Activated CD4-positive, alpha-beta T cell treated with anti-CD3 and anti-CD28 coated beads, Interleukin-2, amount 10 ng/mL, durations not matched to agents 24 days and 14 days (primary cell): ENCODE data around the gene PPP1R18. TPM values are rescaled to one million over a fixed set of nuclear protein-coding genes. Genes with fewer than 3 reads are reported as not detected.
A peak's percentile ranks its signal among the peaks of the same experiment; 100 is the strongest.
"Not testable (repeated sequence)": the region's sequence is repeated elsewhere in the genome, so short reads cannot be mapped to it uniquely, and the experiment has no call there.

Experiments used
- DNase-seq: peaks from one replicate; pipeline ENCODE4 v3.0.0; 2022
- H3K27ac Mint-ChIP-seq: one replicate; pipeline ENCODE4 v1.8.0; 2022; ENCODE audit warnings: mild to moderate bottlenecking, mixed read lengths
- H3K27me3 Mint-ChIP-seq: one replicate; pipeline ENCODE4 v1.8.0; 2022; ENCODE audit warnings: mixed read lengths
- H3K36me3 Mint-ChIP-seq: one replicate; pipeline ENCODE4 v1.8.0; 2022; ENCODE audit warnings: low read depth, mild to moderate bottlenecking, mixed read lengths
- H3K4me1 Mint-ChIP-seq: one replicate; pipeline ENCODE4 v1.8.0; 2021; ENCODE audit warnings: mixed read lengths
- H3K4me3 Mint-ChIP-seq: one replicate; pipeline ENCODE4 v1.8.0; 2022; ENCODE audit warnings: mild to moderate bottlenecking, moderate library complexity, mixed read lengths
- H3K9me3 Mint-ChIP-seq: one replicate; pipeline ENCODE4 v1.8.0; 2021; ENCODE audit warnings: mixed read lengths
- intact Hi-C: fragments of 100-400 bp; cut with micrococcal nuclease; formaldehyde crosslinking; loops from one replicate; pipeline ENCODE4 v1.15.1; 2023
- total RNA-seq: library from RNA; stranded (reverse); gene quantifications from 2 replicates; pipeline ENCODE4 v1.2.3, GENCODE V29; 2022

PPP1R18 gene
- total RNA-seq = 167 and 169 TPM in 2 replicates

- H3K27me3 Mint-ChIP-seq = no peaks in the 10 kb centered on the region
- DNase-seq = peak; percentile 95
- H3K4me3 Mint-ChIP-seq = peak within 1 kb of the TSS; percentile 94
- H3K4me1 Mint-ChIP-seq = peaks cover 52% of the 10 kb centered on the region
- intact Hi-C loops = loop anchor here (1.0 to 10.0 kb wide), 2 partner anchors 222 to 809 kb away; partner anchors contain the start of genes GTF2H4 and MICB
- H3K36me3 Mint-ChIP-seq = peaks cover 55% of the 10 kb centered on the region
- H3K27ac Mint-ChIP-seq = peak within 1 kb of the TSS; percentile 93
- no peaks in the 10 kb centered on the region for H3K9me3 Mint-ChIP-seq
These were observed at the start of gene PPP1R18 for GRCh38 chr6:30686009-30686907. Gene PPP1R18 (minus strand): TSS chr6:30686645. CDS start chr6:30686018, 627 bp downstream.

- no peaks in the 10 kb centered on the region for H3K9me3 Mint-ChIP-seq
- no peak for DNase-seq
- intact Hi-C loops = loop anchor here (2.0 to 10.0 kb wide), 3 partner anchors 15 to 619 kb away; partner anchors contain the start of genes HLA-B and TUBB
- peak overlapping the region; percentile 80 for H3K4me3 Mint-ChIP-seq
- H3K27ac Mint-ChIP-seq = peak overlapping the region; percentile 97
- peaks cover 81% of the 10 kb centered on the region for H3K36me3 Mint-ChIP-seq
- H3K4me1 Mint-ChIP-seq = peaks cover 73% of the 10 kb centered on the region
- H3K27me3 Mint-ChIP-seq = no peaks in the 10 kb centered on the region
These were observed 49.3 kb upstream of the PPP1R18 start for GRCh38 chr6:30735668-30736314.

- Mint-ChIP-seq H3K27ac (peak overlapping the region; percentile 34), H3K4me3 (peak overlapping the region; percentile 8), H3K36me3 (peaks cover 71% of the 10 kb centered on the region), H3K9me3 (no peaks in the 10 kb centered on the region), H3K4me1 (peaks cover 58% of the 10 kb centered on the region), H3K27me3 (no peaks in the 10 kb centered on the region)
- intact Hi-C loops = loop anchor here (10.0 kb wide), 1 partner anchor 622 kb away; the partner anchor contains the start of gene HLA-B
- no peak for DNase-seq
These were observed 45.9 kb upstream of the PPP1R18 start for GRCh38 chr6:30732237-30732943.

GRCh38 chr6:30730601-30731435 lies 44.4 kb upstream of the PPP1R18 start:
- peaks cover 68% of the 10 kb centered on the region for H3K36me3 Mint-ChIP-seq
- peak; percentile 95 for DNase-seq
- H3K27me3 Mint-ChIP-seq = no peaks in the 10 kb centered on the region
- H3K9me3 Mint-ChIP-seq = no peaks in the 10 kb centered on the region
- H3K4me3 Mint-ChIP-seq = peak overlapping the region; percentile 75
- intact Hi-C loops = loop anchor here (1.0 to 10.0 kb wide), 3 partner anchors 9 to 624 kb away; partner anchors contain the start of gene HLA-B
- peak overlapping the region; percentile 87 for H3K27ac Mint-ChIP-seq
- H3K4me1 Mint-ChIP-seq = peaks cover 49% of the 10 kb centered on the region

- H3K9me3 Mint-ChIP-seq = no peaks in the 10 kb centered on the region
- peak overlapping the region; percentile 25 for H3K27ac Mint-ChIP-seq
- H3K36me3 Mint-ChIP-seq = peaks cover 76% of the 10 kb centered on the region
- intact Hi-C loops = loop anchor here (10.0 kb wide), 1 partner anchor 357 kb away; no protein-coding TSS in a partner anchor
- H3K4me1 Mint-ChIP-seq = peaks cover 54% of the 10 kb centered on the region
- peak; percentile 57 for DNase-seq
- no peak overlapping the region for H3K4me3 Mint-ChIP-seq
- H3K27me3 Mint-ChIP-seq = no peaks in the 10 kb centered on the region
These were observed 41.6 kb upstream of the PPP1R18 start for GRCh38 chr6:30727920-30728553.

- no peaks in the 10 kb centered on the region for H3K9me3 Mint-ChIP-seq
- H3K36me3 Mint-ChIP-seq = peaks cover 78% of the 10 kb centered on the region
- peak overlapping the region; percentile 41 for H3K27ac Mint-ChIP-seq
- no peaks in the 10 kb centered on the region for H3K27me3 Mint-ChIP-seq
- DNase-seq = no peak
- H3K4me1 Mint-ChIP-seq = peaks cover 48% of the 10 kb centered on the region
- H3K4me3 Mint-ChIP-seq = no peak overlapping the region
- intact Hi-C loops = loop anchor here (10.0 kb wide), 1 partner anchor 358 kb away; no protein-coding TSS in a partner anchor
These were observed 40.3 kb upstream of the PPP1R18 start for GRCh38 chr6:30726506-30727413.

GRCh38 chr6:30725713-30726505 lies 39.5 kb upstream of the PPP1R18 start:
- no peak overlapping the region for H3K27ac Mint-ChIP-seq
- no peaks in the 10 kb centered on the region for H3K9me3 Mint-ChIP-seq
- H3K27me3 Mint-ChIP-seq = no peaks in the 10 kb centered on the region
- H3K36me3 Mint-ChIP-seq = peaks cover 80% of the 10 kb centered on the region
- H3K4me3 Mint-ChIP-seq = no peak overlapping the region
- peaks cover 43% of the 10 kb centered on the region for H3K4me1 Mint-ChIP-seq
- intact Hi-C loops = loop anchor here (10.0 kb wide), 1 partner anchor 359 kb away; no protein-coding TSS in a partner anchor
- DNase-seq = no peak

- intact Hi-C loops = loop anchor here (10.0 kb wide), 1 partner anchor 360 kb away; no protein-coding TSS in a partner anchor
- Mint-ChIP-seq H3K27me3 (no peaks in the 10 kb centered on the region), H3K4me3 (peak overlapping the region; percentile 95), H3K4me1 (peaks cover 35% of the 10 kb centered on the region), H3K36me3 (peaks cover 77% of the 10 kb centered on the region), H3K9me3 (no peaks in the 10 kb centered on the region), H3K27ac (peak overlapping the region; percentile 71)
- DNase-seq = no peak
These were observed 38.6 kb upstream of the PPP1R18 start for GRCh38 chr6:30724906-30725667.

GRCh38 chr6:30723843-30724741 lies 37.6 kb upstream of the PPP1R18 start:
- peak; percentile 65 for DNase-seq

More at GRCh38 chr6:30723843-30724741, 37.6 kb upstream of the PPP1R18 start:
- intact Hi-C loops = loop anchor here (10.0 kb wide), 1 partner anchor 361 kb away; no protein-coding TSS in a partner anchor
- peak overlapping the region; percentile 95 for H3K4me3 Mint-ChIP-seq
- H3K4me1 Mint-ChIP-seq = peaks cover 39% of the 10 kb centered on the region
- peak overlapping the region; percentile 78 for H3K27ac Mint-ChIP-seq
- H3K27me3 Mint-ChIP-seq, H3K9me3 Mint-ChIP-seq: not testable (repeated sequence)
- peaks cover 72% of the 10 kb centered on the region for H3K36me3 Mint-ChIP-seq
